ENCODE data around the gene KNDC1.

GRCh38 chr10:133154996-133155778 is 4.8 kb upstream of the KNDC1 start:
- no peak for TF ChIP-seq KLF9 (CRISPR knock-in tag; IDR thresholded peaks at IDR 0.05; ENCODE audit: low read depth)
- no peak for TF ChIP-seq POGZ (CRISPR knock-in tag; IDR thresholded peaks at IDR 0.05)
- TF ChIP-seq HCFC1 (IDR thresholded peaks at IDR 0.05; ENCODE audit: low read depth, low read length) = no peak
- no peak for TF ChIP-seq SKIL (CRISPR knock-in tag; IDR thresholded peaks at IDR 0.05; ENCODE audit: borderline replicate concordance)
- no peak for TF ChIP-seq ATAD3A (CRISPR knock-in tag; IDR thresholded peaks at IDR 0.05)
- no peak for TF ChIP-seq GPN1 (CRISPR knock-in tag; IDR thresholded peaks at IDR 0.05; ENCODE audit: borderline replicate concordance)
- no peak for TF ChIP-seq SALL2 (CRISPR knock-in tag; IDR thresholded peaks at IDR 0.05)
- TF ChIP-seq NCOA2 (CRISPR knock-in tag; IDR thresholded peaks at IDR 0.05) = no peak

Data from HepG2 (cell line).